ENCODE data around the gene WDR7.
"Not testable (repeated sequence)": the region's sequence is repeated elsewhere in the genome, so short reads cannot be mapped to it uniquely, and the experiment has no call there.

WDR7 gene

GRCh38 chr18:56651771-56652092 lies 573 bp downstream of the WDR7 start:
- H3K4me3 ChIP-seq (ENCODE audit: low read depth, low read length), result peak overlapping the region; percentile 92
- no peak for DNase-seq (ENCODE audit: low read depth)

DNA sequence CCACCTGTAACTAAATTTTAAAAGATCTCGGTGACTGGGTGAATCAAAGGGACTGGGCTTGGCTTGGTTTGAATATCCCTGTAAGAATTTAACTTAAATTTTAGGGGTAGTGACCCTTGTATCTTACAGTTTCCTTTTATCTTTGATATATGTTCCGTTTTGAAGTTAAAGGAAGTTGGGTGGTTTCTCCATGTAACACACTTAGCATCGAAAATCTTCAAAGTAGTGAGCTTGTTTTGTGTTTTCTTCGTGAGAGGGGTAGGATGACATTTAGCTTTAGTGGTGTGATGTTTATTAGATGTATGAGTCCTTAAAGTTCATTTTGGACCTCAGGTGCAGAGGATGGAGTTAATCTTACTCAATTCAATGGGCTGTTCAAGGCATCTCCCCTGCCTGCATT lies 1.6 kb downstream of the WDR7 start:
- no peak for DNase-seq (ENCODE audit: low read depth)
- H3K4me3 ChIP-seq (ENCODE audit: low read depth, low read length), result no peak overlapping the region

DNA sequence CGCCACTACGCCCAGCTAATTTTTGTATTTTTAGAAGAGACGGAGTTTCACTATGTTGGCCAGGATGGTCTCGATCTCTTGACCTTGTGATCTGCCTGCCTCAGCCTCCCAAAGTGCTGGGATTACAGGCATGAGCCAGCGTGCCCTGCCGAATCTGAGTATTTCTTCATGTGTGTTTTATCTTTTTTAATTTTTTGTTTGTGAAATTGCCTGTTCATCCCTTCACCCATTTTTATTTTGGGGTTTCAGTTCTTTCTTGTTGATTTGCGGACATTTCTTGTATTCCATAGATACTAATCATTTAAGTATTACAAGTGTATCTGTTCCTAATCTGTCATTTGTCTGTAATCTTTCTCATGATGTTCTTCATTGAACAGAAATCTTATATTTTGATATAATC lies 3.1 kb downstream of the WDR7 start:
- H3K4me3 ChIP-seq (ENCODE audit: low read depth, low read length); DNase-seq (ENCODE audit: low read depth): not testable (repeated sequence)

GRCh38 chr18:56658261-56658660 lies 7.1 kb downstream of the WDR7 start:
- DNase-seq (ENCODE audit: low read depth), result no peak
- H3K4me3 ChIP-seq (ENCODE audit: low read depth, low read length), result no peak overlapping the region

- no peak for DNase-seq (ENCODE audit: low read depth)
- H3K4me3 ChIP-seq (ENCODE audit: low read depth, low read length), result no peak overlapping the region
Measured at GRCh38 chr18:56659111-56659510, 8.0 kb downstream of the WDR7 start.

- no peak overlapping the region for H3K4me3 ChIP-seq (ENCODE audit: low read depth, low read length)
- no peak for DNase-seq (ENCODE audit: low read depth)
Measured at GRCh38 chr18:56660655-56661054, 9.5 kb downstream of the WDR7 start.

DNA sequence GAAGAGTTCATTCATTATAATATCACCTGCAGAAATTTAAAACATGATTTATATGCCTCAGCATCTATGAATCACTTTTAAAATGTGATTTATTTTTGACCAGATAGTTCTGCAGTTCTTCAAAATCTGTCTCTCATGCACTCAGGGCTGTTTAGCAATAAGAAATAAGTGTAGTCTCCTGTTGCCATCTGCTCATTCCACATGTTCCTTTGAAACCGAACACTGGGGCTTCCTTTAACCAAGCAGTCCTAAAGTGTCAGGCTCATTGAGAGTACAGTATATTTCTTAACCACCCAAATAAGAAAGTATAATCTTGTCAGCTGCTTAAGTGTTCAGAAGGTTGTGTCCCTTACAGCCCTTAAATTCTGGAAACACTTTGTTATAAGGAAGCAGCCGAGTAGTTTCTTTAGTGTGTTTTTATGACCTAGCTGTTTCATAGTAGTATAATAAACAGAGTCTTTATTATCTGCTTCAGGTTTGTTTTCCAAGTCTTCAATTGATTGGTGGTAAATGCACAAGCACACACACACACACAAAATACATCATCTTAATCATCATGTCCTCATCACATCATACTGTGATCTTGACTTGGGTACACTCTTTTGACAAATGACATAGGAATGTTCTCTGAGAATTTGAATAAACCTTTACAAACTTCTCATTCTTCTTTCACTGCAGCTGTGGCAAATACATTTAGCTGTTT lies 10.4 kb downstream of the WDR7 start:
- H3K4me3 ChIP-seq (ENCODE audit: low read depth, low read length), result no peak overlapping the region
- peak; percentile 8 for DNase-seq (ENCODE audit: low read depth)

DNA sequence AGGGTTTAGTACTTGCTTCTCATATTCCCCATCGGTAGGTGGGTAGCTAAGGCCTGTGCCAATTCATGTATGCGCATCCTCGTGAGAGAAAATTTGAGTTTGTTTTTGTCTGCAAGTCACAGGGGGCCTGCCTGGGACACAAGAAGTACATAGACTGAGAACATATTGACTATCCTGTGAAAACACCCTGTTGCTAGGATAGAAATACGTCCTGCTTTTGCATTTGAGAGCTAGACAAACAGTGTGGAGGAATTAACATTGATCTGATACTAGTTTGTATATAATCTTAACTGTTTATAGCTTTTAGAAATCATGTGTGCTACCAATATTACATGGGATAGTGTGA lies 10.9 kb downstream of the WDR7 start:
- no peak overlapping the region for H3K4me3 ChIP-seq (ENCODE audit: low read depth, low read length)
- no peak for DNase-seq (ENCODE audit: low read depth)

DNA sequence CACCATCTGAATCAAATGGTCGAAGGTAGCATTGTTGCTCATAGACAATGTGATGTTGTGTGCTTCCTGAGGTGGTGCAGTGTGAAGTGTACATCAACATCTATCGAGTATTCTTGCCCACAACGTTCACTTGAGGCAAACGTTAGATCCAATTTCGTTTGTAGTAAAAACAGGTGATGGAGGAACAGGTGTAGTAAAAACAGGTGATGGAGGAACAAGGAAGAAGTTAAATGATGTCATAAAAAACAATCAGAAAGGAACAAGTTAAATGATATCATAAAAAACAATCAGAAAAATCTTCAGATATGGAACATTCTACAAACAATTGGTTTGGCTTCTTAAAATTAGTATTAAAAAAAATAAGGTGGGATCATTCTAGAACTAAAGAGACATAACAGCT lies 11.3 kb downstream of the WDR7 start:
- no peak overlapping the region for H3K4me3 ChIP-seq (ENCODE audit: low read depth, low read length)
- DNase-seq (ENCODE audit: low read depth), result no peak

DNA sequence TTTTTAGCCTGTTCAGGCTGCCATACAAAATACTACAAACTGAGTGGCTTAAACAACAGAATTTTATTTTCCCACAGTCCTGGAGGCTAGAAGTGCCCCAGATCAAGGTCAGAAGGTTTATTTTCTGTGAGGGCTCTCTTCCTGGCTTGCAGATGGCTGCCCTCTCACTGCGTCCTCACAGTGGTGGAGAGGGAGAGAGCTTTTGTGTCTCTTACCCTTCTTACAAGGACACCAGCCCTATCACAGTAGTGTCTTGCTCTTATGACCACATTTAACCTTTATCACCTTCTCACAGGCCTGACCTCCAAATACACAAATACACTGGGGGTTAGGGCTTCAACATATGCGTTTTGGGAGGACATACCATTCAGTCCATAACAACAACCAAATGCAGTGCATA lies 11.7 kb downstream of the WDR7 start:
- DNase-seq (ENCODE audit: low read depth), result no peak
- no peak overlapping the region for H3K4me3 ChIP-seq (ENCODE audit: low read depth, low read length)

GRCh38 chr18:56672391-56672790 lies 21.2 kb downstream of the WDR7 start:
- DNase-seq (ENCODE audit: low read depth), result no peak
- no peak overlapping the region for H3K4me3 ChIP-seq (ENCODE audit: low read depth, low read length)

DNA sequence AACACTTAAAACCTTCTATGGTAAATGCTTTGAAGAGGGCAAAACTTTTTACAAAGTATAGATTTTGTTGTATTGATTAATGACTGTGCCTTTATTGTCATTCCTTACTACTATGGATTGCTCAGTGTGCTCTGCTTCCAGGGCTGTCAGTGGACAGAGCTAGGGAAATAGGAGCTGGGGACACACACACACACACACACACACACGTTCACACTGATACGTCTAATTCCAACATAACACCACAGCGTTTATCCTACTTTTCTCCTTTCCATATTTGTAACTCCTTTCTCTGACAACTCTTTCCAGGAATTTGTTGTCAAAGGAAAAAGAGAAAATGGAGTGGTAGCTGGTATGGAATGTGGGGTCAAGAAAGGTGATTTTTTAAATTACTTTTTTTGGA lies 21.8 kb downstream of the WDR7 start:
- DNase-seq (ENCODE audit: low read depth), result no peak
- H3K4me3 ChIP-seq (ENCODE audit: low read depth, low read length), result no peak overlapping the region

- no peak overlapping the region for H3K4me3 ChIP-seq (ENCODE audit: low read depth, low read length)
- DNase-seq (ENCODE audit: low read depth), result no peak
Measured at GRCh38 chr18:56676639-56677038, 25.5 kb downstream of the WDR7 start.

GRCh38 chr18:56678836-56679565 lies 27.8 kb downstream of the WDR7 start:
- H3K4me3 ChIP-seq (ENCODE audit: low read depth, low read length), result no peak overlapping the region
- DNase-seq (ENCODE audit: low read depth), result no peak

- DNase-seq (ENCODE audit: low read depth), result no peak
- no peak overlapping the region for H3K4me3 ChIP-seq (ENCODE audit: low read depth, low read length)
Measured at GRCh38 chr18:56684277-56684676, 33.1 kb downstream of the WDR7 start.

DNA sequence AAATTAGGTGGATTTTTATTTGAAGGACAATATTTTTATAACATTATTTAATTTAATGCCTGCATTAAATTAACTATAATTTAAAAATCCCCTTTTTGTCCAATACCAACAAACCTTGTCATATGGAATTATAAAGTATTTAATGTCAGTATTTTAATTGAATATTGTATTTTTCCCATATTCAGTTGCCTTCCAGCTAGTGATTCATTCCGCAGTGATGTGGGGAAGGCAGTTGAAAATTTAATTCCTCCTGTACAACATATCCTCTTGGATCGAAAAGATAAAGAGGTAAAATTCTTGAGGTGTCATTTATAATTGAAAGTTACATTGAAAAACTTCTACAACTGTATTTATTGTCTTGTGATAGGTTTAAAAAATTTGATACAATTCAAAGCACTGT lies 40.4 kb downstream of the WDR7 start:
- DNase-seq (ENCODE audit: low read depth), result no peak
- H3K4me3 ChIP-seq (ENCODE audit: low read depth, low read length), result no peak overlapping the region

GRCh38 chr18:56696966-56697365 lies 45.8 kb downstream of the WDR7 start:
- no peak overlapping the region for H3K4me3 ChIP-seq (ENCODE audit: low read depth, low read length)
- DNase-seq (ENCODE audit: low read depth), result no peak

GRCh38 chr18:56702946-56703345 lies 51.8 kb downstream of the WDR7 start:
- DNase-seq (ENCODE audit: low read depth), result no peak
- no peak overlapping the region for H3K4me3 ChIP-seq (ENCODE audit: low read depth, low read length)

DNA sequence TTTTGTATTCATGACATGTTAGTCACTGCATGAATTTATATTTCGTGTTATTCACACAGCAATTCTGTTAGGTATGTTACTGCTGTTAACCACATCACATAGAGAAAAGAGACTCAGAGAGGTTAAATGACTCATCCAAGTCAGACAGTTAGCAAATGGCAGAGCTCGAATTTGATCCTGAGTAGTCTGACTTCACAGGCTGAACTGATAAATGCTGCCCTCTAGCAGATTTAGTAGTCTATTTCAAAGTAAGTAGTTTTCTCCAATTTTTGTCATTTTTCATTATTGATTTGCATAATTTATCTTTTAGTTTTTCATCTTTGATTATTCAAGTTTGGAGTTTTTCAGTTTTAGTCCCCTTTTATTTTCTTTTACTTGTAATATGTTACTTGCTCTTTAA lies 58.3 kb downstream of the WDR7 start:
- no peak overlapping the region for H3K4me3 ChIP-seq (ENCODE audit: low read depth, low read length)
- peak; percentile 45 for DNase-seq (ENCODE audit: low read depth)

DNA sequence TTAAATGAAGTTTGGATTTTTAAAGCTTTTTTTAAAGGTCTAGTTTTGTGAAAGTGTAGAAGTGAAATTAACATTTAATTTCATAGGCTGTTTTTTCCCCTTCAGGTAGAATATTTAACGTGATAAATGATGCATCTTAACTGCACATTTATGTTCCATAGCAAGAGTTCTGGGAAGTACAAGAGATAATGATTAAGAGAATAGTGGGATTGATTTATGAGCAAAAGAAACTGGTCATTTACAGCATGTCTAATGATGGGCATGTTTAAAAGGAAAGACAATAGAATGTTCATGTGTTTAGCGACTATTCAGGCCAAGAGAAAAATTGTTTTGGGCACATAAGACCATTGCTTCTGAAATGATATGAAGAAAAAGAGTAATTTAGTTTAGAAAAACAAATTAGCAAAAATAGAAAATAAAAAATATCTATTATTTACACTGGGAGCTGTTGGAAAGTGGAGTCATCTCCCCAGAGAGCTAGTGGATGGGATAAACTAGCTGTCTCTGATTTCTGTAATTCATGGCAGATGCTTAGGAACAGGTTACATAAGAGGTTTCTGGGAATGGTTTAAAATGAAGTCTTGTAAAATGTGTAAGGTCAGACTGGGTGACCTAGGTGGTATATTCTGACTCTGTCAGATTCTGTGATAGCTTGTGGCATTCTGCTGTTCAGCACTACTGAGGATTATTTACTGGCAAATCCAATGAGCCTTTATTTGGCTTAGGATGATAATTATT lies 60.7 kb downstream of the WDR7 start:
- DNase-seq (ENCODE audit: low read depth), result peak; percentile 30
- no peak overlapping the region for H3K4me3 ChIP-seq (ENCODE audit: low read depth, low read length)

GRCh38 chr18:56712761-56713160 lies 61.6 kb downstream of the WDR7 start:
- no peak for DNase-seq (ENCODE audit: low read depth)
- no peak overlapping the region for H3K4me3 ChIP-seq (ENCODE audit: low read depth, low read length)

All from skeletal muscle cell (primary cell).